Upper lobe of left lung (tissue), 6 donors: ENCODE results near the gene SAE1. TPM values are rescaled to one million over a fixed set of nuclear protein-coding genes. Genes with fewer than 3 reads are reported as not detected.
A peak's percentile ranks its signal among the peaks of the same experiment; 100 is the strongest.

Experiments
- ATAC-seq, 2 donors: fragments of 200-7000 bp; cut with Tn5 transposase; one replicate each; pipeline ENCODE4 v1.9.1; 2022; ENCODE audit warnings: mild to moderate bottlenecking in 2 of 2, moderate library complexity in 2 of 2; ENCODE audit not compliant: low FRiP score in 2 of 2
- DNase-seq, 2 donors: peaks; one replicate each; pipeline ENCODE4 v3.0.0-alpha.2; 2019 to 2020
- H3K27ac ChIP-seq, 4 donors: fragments of 200-600 bp; sonication (generic); one replicate each; pipeline ENCODE4 v1.5.1; 2016 to 2019
- H3K27me3 ChIP-seq, 4 donors: fragments of 200-600 bp; sonication (generic); one replicate each; pipeline ENCODE4 v1.5.1; 2017 to 2019
- H3K36me3 ChIP-seq, 4 donors: fragments of 200-600 bp; sonication (generic); one replicate each; pipeline ENCODE4 v1.5.1; 2016 to 2019
- H3K4me1 ChIP-seq, 4 donors: fragments of 200-600 bp; sonication (generic); one replicate each; pipeline ENCODE4 v1.5.1; 2018 to 2019
- H3K4me3 ChIP-seq, 4 donors: fragments of 200-600 bp; sonication (generic); one replicate each; pipeline ENCODE4 v1.5.1; 2017 to 2019; ENCODE audit warnings: mild to moderate bottlenecking in 2 of 4, moderate library complexity in 1 of 4
- H3K9me3 ChIP-seq, 4 donors: fragments of 200-600 bp; sonication (generic); one replicate each; pipeline ENCODE4 v1.5.1; 2018 to 2019
- CTCF ChIP-seq, 6 experiments: fragments of 450-650 bp in 4 of 6; fragments of 200-600 bp in 2 of 6; sonication (generic) in 2 of 6; IDR thresholded peaks; one replicate each; pipeline ENCODE4 v1.5.1; 2016 to 2019; ENCODE audit warnings: antibody characterized with exemption in 6 of 6
- EP300 ChIP-seq, 4 donors: sonication (generic); formaldehyde crosslinking; IDR thresholded peaks; one replicate each; pipeline ENCODE4 v1.5.1; 2017; ENCODE audit warnings: antibody characterized with exemption in 4 of 4, control low read depth in 2 of 4
- POLR2A ChIP-seq, 4 donors: fragments of 450-650 bp; IDR thresholded peaks; one replicate each; pipeline ENCODE4 v1.5.1; 2016 to 2017; ENCODE audit warnings: antibody characterized with exemption in 4 of 4, mild to moderate bottlenecking in 2 of 4
- POLR2AphosphoS5 ChIP-seq, 2 donors: sonication (generic); formaldehyde crosslinking; IDR thresholded peaks; one replicate each; pipeline ENCODE4 v1.5.1; 2017; ENCODE audit warnings: antibody characterized with exemption in 2 of 2
- WGBS, 2 donors: methylation state at CpG; one replicate each; pipeline ENCODE4 v1.1.5; 2017 to 2018; 5-methylcytosine and 5-hydroxymethylcytosine counted together
- total RNA-seq, 6 donors: library from RNA; depleted of rRNA in 4 of 6; stranded (reverse); fragments of >200 nt in 4 of 6; gene quantifications; one replicate each; pipeline versions ENCODE4 v1.1.0 to v1.2.1, GENCODE V29; 2016 to 2021
- donor health status: DM: no; HTN: no; CAD: no; lungs with moderate emphysema.
- donor health status: DM: no; HTN: yes; CAD: no; lungs with severe emphysema.

The SAE1 gene
- total RNA-seq, 6 donors from 2014 or later = 31.1 to 61.2 (median 55.3) TPM

GRCh38 chr19:47190167-47190727 lies 59.6 kb downstream of the SAE1 start:
- TF ChIP-seq CTCF (IDR thresholded peaks at IDR 0.05) (no peak), POLR2AphosphoS5 (IDR thresholded peaks at IDR 0.05) (peak in 1 of 2 donors; percentile 8), EP300 (IDR thresholded peaks at IDR 0.05) (peak in 1 of 4 donors; percentile 22), POLR2A (IDR thresholded peaks at IDR 0.05) (peak in 2 of 4 donors; percentile 13 to 29)
- peaks cover 28 to 54% (median 36%) of the 10 kb centered on the region in 4 donors for H3K4me1 ChIP-seq
- peak; percentile 47 to 87 for DNase-seq
- no peaks in the 10 kb centered on the region for H3K9me3 ChIP-seq
- H3K27me3 ChIP-seq = no peaks in the 10 kb centered on the region
- H3K27ac ChIP-seq = peak overlapping the region; percentile 45 to 84 (median 73)
- 13 to 33% methylated on average over 12 of the region's 12 CpGs for WGBS, 2 donors
- ATAC-seq = peak; percentile 57 to 88
- H3K36me3 ChIP-seq = no peaks in the 10 kb centered on the region
- no peak overlapping the region for H3K4me3 ChIP-seq

- Histone ChIP-seq H3K4me3 (no peak overlapping the region), H3K27ac (no peak overlapping the region), H3K4me1 (peaks cover 7 to 13% (median 11%) of the 10 kb centered on the region in 4 donors), H3K36me3 (peaks cover 0 to 29% (median 23%) of the 10 kb centered on the region in 4 donors), H3K27me3 (no peaks in the 10 kb centered on the region), H3K9me3 (no peaks in the 10 kb centered on the region)
- DNase-seq (no peak), ATAC-seq (no peak)
- 71 to 73% methylated on average over 1 of the region's 1 CpG for WGBS, 2 donors
- TF ChIP-seq POLR2A (IDR thresholded peaks at IDR 0.05) = no peak
- TF ChIP-seq CTCF (IDR thresholded peaks at IDR 0.05) = no peak
- TF ChIP-seq EP300 (IDR thresholded peaks at IDR 0.05) = no peak
- no peak for TF ChIP-seq POLR2AphosphoS5 (IDR thresholded peaks at IDR 0.05)
Observed at GRCh38 chr19:47195434-47195833, 64.8 kb downstream of the SAE1 start.

GRCh38 chr19:47197141-47197540 lies 66.5 kb downstream of the SAE1 start:
- no peaks in the 10 kb centered on the region for H3K27me3 ChIP-seq
- peaks cover 0 to 43% (median 25%) of the 10 kb centered on the region in 4 donors for H3K36me3 ChIP-seq

GRCh38 chr19:47200530-47200929 lies 69.9 kb downstream of the SAE1 start:
- H3K27me3 ChIP-seq = no peaks in the 10 kb centered on the region
- H3K36me3 ChIP-seq = peaks cover 4 to 64% (median 40%) of the 10 kb centered on the region in 4 donors
- H3K27ac ChIP-seq = no peak overlapping the region
- no peak overlapping the region for H3K4me3 ChIP-seq
- WGBS, 2 donors = 81 to 96% methylated on average over 3 of the region's 3 CpGs
- ATAC-seq (no peak), DNase-seq (no peak)
- TF ChIP-seq EP300 (IDR thresholded peaks at IDR 0.05) (no peak), POLR2AphosphoS5 (IDR thresholded peaks at IDR 0.05) (no peak), POLR2A (IDR thresholded peaks at IDR 0.05) (no peak), CTCF (IDR thresholded peaks at IDR 0.05) (no peak)
- peaks cover 0 to 6% (median 0%) of the 10 kb centered on the region in 4 donors for H3K4me1 ChIP-seq
- no peaks in the 10 kb centered on the region for H3K9me3 ChIP-seq

More at GRCh38 chr19:47197141-47197540, 66.5 kb downstream of the SAE1 start:
- no peaks in the 10 kb centered on the region for H3K4me1 ChIP-seq
- no peak overlapping the region for H3K4me3 ChIP-seq
- no peak overlapping the region for H3K27ac ChIP-seq
- 94 to 97% methylated on average over 4 of the region's 4 CpGs for WGBS, 2 donors
- H3K9me3 ChIP-seq = no peaks in the 10 kb centered on the region
- ATAC-seq (no peak), DNase-seq (no peak)
- TF ChIP-seq POLR2A (IDR thresholded peaks at IDR 0.05) (no peak), POLR2AphosphoS5 (IDR thresholded peaks at IDR 0.05) (no peak), CTCF (IDR thresholded peaks at IDR 0.05) (no peak), EP300 (IDR thresholded peaks at IDR 0.05) (no peak)

- TF ChIP-seq EP300 (IDR thresholded peaks at IDR 0.05) (no peak), CTCF (IDR thresholded peaks at IDR 0.05) (no peak), POLR2A (IDR thresholded peaks at IDR 0.05) (no peak), POLR2AphosphoS5 (IDR thresholded peaks at IDR 0.05) (no peak)
- 85 to 86% methylated on average over 3 of the region's 3 CpGs for WGBS, 2 donors
- no peak for DNase-seq
- H3K9me3 ChIP-seq = no peaks in the 10 kb centered on the region
- H3K36me3 ChIP-seq = peaks cover 4 to 72% (median 36%) of the 10 kb centered on the region in 4 donors
- H3K4me3 ChIP-seq = no peak overlapping the region
- H3K27me3 ChIP-seq = no peaks in the 10 kb centered on the region
- ATAC-seq = no peak
- peak overlapping the region in 1 of 4 donors; percentile 49 for H3K27ac ChIP-seq
- peaks cover 0 to 6% (median 0%) of the 10 kb centered on the region in 4 donors for H3K4me1 ChIP-seq
Observed at GRCh38 chr19:47203254-47203653, 72.6 kb downstream of the SAE1 start.
